ENCODE results near the gene GAK.

GAK gene

DNA sequence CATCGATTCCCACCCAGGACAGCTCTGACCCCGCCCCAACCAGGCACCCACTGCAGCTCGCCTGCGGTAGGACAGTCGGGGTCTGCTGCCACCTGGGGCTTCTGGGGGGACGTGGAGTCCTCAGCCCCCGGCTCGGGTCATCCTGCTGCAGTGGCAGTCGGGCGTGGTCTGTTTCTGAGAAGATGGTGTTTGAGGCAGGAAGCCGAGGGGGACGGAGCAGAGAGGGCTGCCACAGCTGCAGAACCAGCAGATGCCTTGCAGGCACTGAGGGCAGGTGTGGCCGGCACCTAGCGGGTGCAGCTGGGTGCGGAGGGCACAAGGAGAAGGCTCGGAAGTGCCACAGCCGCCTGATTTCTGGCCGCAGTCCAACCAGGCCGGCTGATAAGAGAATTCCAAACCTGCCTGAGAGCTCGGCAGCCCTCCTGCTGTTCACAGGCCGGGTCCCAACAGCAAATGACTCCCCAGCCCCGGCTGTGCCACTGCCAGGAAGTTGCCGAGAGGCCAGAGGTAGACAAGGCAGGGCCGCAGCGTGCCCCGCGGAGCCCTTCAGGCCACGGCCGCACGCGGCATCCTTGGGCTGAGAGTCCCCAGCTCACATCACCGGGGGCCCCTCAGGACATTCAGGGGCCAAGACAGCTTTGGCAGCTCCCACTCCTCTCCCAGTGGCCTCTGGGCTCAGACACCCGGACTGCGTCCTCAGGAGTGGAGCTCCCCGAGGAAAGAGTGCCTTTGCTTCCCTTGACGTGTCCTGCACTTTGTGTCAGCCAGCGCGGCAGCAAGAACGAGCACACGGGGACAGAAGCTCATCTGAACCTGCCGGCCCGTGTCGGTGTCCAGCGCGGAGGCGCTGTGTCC is 96.7 kb downstream of the GAK start:
- peaks cover 3% of the 10 kb centered on the region; the same call in 1 of the 2 replicates for H3K9me3 ChIP-seq (ENCODE audit: control insufficient read depth, insufficient read depth, low read length)
- H3K36me3 ChIP-seq (ENCODE audit: insufficient read depth, low read length) = no peaks in the 10 kb centered on the region
- no peak overlapping the region for H3K9ac ChIP-seq (ENCODE audit: low read depth, low read length)
- H3K4me1 ChIP-seq (ENCODE audit: insufficient read depth, low read length) = no peaks in the 10 kb centered on the region; the same call in 1 of the 2 replicates

GRCh38 chr4:834368-835147 is 97.6 kb downstream of the GAK start:
- Histone ChIP-seq H3K9me3 (ENCODE audit: control insufficient read depth, insufficient read depth, low read length) (peaks cover 3% of the 10 kb centered on the region; the same call in 1 of the 2 replicates), H3K9ac (ENCODE audit: low read depth, low read length) (no peak overlapping the region), H3K4me1 (ENCODE audit: insufficient read depth, low read length) (no peaks in the 10 kb centered on the region; the same call in 1 of the 2 replicates), H3K36me3 (ENCODE audit: insufficient read depth, low read length) (no peaks in the 10 kb centered on the region)

GRCh38 chr4:833731-834367 is 98.3 kb downstream of the GAK start:
- Histone ChIP-seq H3K4me1 (ENCODE audit: insufficient read depth, low read length) (no peaks in the 10 kb centered on the region; the same call in 1 of the 2 replicates), H3K36me3 (ENCODE audit: insufficient read depth, low read length) (no peaks in the 10 kb centered on the region), H3K9me3 (ENCODE audit: control insufficient read depth, insufficient read depth, low read length) (peaks cover 3% of the 10 kb centered on the region; the same call in 1 of the 2 replicates), H3K9ac (ENCODE audit: low read depth, low read length) (no peak overlapping the region)

GRCh38 chr4:833156-833555 is 99.0 kb downstream of the GAK start:
- H3K36me3 ChIP-seq (ENCODE audit: insufficient read depth, low read length) = no peaks in the 10 kb centered on the region
- H3K4me1 ChIP-seq (ENCODE audit: insufficient read depth, low read length) = no peaks in the 10 kb centered on the region; the same call in 1 of the 2 replicates
- H3K9me3 ChIP-seq (ENCODE audit: control insufficient read depth, insufficient read depth, low read length) = peaks cover 3% of the 10 kb centered on the region; the same call in 1 of the 2 replicates
- no peak overlapping the region for H3K9ac ChIP-seq (ENCODE audit: low read depth, low read length)

DNA sequence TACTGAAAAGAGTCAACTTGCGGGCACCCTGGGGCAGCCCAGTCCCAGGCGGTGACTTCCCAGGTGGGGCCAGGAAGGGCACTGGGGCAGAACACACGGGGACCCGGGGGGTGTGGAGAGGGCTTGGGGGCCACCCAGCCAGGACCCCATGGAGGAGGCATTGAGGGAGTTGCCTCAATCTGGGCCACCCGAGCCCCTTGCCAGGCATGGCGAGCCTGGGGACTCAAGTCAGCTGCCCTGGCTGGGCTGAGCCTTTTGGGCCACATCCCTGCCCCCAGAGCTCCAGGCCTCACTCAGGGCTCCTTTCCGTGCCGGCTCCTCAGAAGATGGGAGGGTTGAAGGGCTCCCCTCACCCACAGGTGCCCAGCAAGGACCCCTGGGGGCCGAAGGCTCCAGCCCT is 99.6 kb downstream of the GAK start:
- no peaks in the 10 kb centered on the region for H3K36me3 ChIP-seq (ENCODE audit: insufficient read depth, low read length)
- H3K4me1 ChIP-seq (ENCODE audit: insufficient read depth, low read length) = no peaks in the 10 kb centered on the region; the same call in 1 of the 2 replicates
- H3K9ac ChIP-seq (ENCODE audit: low read depth, low read length) = no peak overlapping the region
- H3K9me3 ChIP-seq (ENCODE audit: control insufficient read depth, insufficient read depth, low read length) = peaks cover under 1% of the 10 kb centered on the region; the same call in 1 of the 2 replicates

DNA sequence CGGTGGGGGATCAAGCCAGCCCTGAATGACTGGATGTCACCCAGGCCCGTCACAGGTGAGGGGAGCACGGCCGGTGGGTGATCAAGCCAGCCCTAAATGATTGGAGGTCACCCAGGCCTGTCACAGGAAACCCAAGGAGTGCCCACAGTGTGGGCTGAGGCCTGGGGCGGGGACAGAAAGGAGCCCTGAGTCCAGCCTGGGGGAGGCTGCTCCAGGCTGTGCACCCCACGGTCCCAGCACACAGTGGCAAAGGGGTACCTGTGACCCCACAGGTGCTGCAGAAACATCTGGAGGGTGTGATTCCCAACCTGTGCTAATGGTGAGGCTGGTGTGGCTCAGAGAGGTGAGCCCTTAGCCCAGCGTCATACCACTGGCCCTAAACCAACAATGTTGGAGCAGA is 100.0 kb downstream of the GAK start:
- Histone ChIP-seq H3K36me3 (ENCODE audit: insufficient read depth, low read length) (no peaks in the 10 kb centered on the region), H3K4me1 (ENCODE audit: insufficient read depth, low read length) (no peaks in the 10 kb centered on the region; the same call in 1 of the 2 replicates), H3K9ac (ENCODE audit: low read depth, low read length) (no peak overlapping the region), H3K9me3 (ENCODE audit: control insufficient read depth, insufficient read depth, low read length) (no peaks in the 10 kb centered on the region)

GRCh38 chr4:831483-831805 is 100.7 kb downstream of the GAK start:
- Histone ChIP-seq H3K9me3 (ENCODE audit: control insufficient read depth, insufficient read depth, low read length) (no peaks in the 10 kb centered on the region), H3K4me1 (ENCODE audit: insufficient read depth, low read length) (no peaks in the 10 kb centered on the region; the same call in 1 of the 2 replicates), H3K36me3 (ENCODE audit: insufficient read depth, low read length) (no peaks in the 10 kb centered on the region), H3K9ac (ENCODE audit: low read depth, low read length) (no peak overlapping the region)

- Histone ChIP-seq H3K36me3 (ENCODE audit: insufficient read depth, low read length) (no peaks in the 10 kb centered on the region), H3K9ac (ENCODE audit: low read depth, low read length) (no peak overlapping the region), H3K4me1 (ENCODE audit: insufficient read depth, low read length) (no peaks in the 10 kb centered on the region; the same call in 1 of the 2 replicates), H3K9me3 (ENCODE audit: control insufficient read depth, insufficient read depth, low read length) (no peaks in the 10 kb centered on the region)
These were observed 101.3 kb downstream of the GAK start for GRCh38 chr4:830601-831482.

GRCh38 chr4:829761-830600 is 102.1 kb downstream of the GAK start:
- no peaks in the 10 kb centered on the region for H3K9me3 ChIP-seq (ENCODE audit: control insufficient read depth, insufficient read depth, low read length)
- H3K9ac ChIP-seq (ENCODE audit: low read depth, low read length) = no peak overlapping the region
- H3K4me1 ChIP-seq (ENCODE audit: insufficient read depth, low read length) = no peaks in the 10 kb centered on the region; the same call in 1 of the 2 replicates

GRCh38 chr4:829291-829690 is 102.8 kb downstream of the GAK start:
- Histone ChIP-seq H3K9me3 (ENCODE audit: control insufficient read depth, insufficient read depth, low read length) (no peaks in the 10 kb centered on the region), H3K9ac (ENCODE audit: low read depth, low read length) (no peak overlapping the region), H3K36me3 (ENCODE audit: insufficient read depth, low read length) (no peaks in the 10 kb centered on the region), H3K4me1 (ENCODE audit: insufficient read depth, low read length) (no peaks in the 10 kb centered on the region; the same call in 1 of the 2 replicates)

More at GRCh38 chr4:829761-830600, 102.1 kb downstream of the GAK start:
- no peaks in the 10 kb centered on the region for H3K36me3 ChIP-seq (ENCODE audit: insufficient read depth, low read length)

GRCh38 chr4:828641-829271 is 103.4 kb downstream of the GAK start:
- Histone ChIP-seq H3K4me1 (ENCODE audit: insufficient read depth, low read length) (no peaks in the 10 kb centered on the region; the same call in 1 of the 2 replicates), H3K9me3 (ENCODE audit: control insufficient read depth, insufficient read depth, low read length) (no peaks in the 10 kb centered on the region), H3K36me3 (ENCODE audit: insufficient read depth, low read length) (no peaks in the 10 kb centered on the region), H3K9ac (ENCODE audit: low read depth, low read length) (no peak overlapping the region)

DNA sequence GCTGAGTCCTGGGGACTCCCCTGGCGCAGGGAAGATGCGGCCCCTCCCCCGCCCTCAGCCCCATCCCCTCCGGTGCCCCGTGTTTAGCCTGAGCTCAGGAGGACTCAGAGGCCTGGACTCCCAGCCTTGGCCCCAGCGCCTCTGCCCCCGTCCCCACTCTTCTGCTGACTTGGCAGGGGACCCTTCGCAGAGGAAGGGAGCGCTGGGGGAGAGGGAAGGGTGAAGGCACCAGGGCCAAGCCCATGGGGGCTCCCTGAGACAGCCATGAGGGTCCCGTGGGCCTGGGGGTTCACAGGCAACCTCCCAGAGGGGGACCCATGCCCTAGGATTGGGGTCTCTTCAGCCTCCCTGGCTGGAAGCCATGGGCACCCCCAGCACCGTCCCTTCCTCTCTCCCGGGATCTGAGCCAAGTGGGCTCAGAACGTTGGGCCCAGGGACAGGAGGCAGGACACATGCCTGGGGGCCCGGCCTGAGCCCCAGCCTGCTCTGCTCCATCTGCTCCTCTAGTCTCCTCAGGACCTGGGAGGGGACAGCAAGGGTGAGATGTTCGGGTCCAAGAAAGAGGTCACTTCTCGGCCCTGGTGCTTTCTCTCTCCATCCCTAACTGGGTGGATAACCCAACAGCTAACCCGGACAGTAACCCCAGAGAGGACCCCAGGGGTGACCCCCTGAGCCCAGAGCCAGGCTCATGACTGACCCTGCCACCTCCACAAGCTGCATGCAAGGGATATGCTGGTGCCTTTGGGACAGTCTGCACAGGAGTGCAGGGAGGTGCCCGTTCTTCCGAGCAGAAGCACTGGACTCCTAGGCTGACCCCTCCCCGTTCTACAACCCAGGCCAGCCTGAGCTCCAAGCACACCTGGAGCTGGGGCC is 104.7 kb downstream of the GAK start:
- Histone ChIP-seq H3K9me3 (ENCODE audit: control insufficient read depth, insufficient read depth, low read length) (no peaks in the 10 kb centered on the region), H3K36me3 (ENCODE audit: insufficient read depth, low read length) (no peaks in the 10 kb centered on the region), H3K4me1 (ENCODE audit: insufficient read depth, low read length) (no peaks in the 10 kb centered on the region; the same call in 1 of the 2 replicates)

More for the DNA sequence above, 104.7 kb downstream of the GAK start:
- H3K9ac ChIP-seq (ENCODE audit: low read depth, low read length) = no peak overlapping the region

All from ES-I3 (cell line).